ENCODE measurements around the gene SEMA3B.
"Not testable (repeated sequence)": the region's sequence is repeated elsewhere in the genome, so short reads cannot be mapped to it uniquely, and the experiment has no call there.

Gene SEMA3B

DNA sequence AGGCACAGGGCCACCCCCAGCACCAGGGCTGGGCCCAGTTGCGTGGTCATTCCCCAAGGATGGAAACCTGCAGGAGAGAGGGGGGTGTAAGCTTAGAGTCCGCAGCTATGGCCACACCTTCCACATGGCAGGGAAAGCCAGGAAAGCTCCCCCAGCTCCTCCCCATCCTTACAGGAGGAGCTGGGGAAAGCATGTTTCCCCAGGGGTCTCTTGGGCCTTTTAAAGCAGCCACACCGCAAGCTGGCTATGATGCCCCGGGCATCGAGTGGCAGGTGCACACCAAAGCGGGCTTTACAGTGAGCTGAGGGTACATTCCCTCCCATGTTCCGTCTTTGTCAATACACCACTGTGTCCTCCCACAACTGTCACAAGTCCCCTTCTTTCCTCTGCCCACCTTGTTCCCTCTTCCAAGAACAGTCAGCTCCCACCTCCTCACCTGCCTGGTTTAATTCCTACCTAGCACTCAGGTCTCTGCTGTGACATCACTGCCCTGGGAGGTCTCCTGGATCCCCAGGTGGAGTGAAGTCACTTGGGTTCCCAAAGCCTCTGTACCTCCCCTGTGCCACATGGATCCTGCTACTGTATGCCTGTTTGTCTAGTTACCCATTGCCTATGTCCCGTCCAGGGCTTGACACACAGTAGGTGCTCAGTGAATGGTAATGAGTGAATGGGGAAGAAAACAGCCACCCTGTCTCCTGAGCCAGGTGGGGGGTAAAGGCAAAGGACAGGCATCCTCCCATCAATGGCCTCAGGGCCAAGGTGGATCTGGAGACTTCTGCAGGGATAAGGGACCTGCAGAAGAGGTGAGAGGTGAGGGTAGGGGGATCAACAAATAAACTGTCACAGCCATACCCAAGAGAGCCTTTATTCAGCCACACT lies 26.8 kb downstream of the SEMA3B start:
- DNase-seq, result no peak

DNA sequence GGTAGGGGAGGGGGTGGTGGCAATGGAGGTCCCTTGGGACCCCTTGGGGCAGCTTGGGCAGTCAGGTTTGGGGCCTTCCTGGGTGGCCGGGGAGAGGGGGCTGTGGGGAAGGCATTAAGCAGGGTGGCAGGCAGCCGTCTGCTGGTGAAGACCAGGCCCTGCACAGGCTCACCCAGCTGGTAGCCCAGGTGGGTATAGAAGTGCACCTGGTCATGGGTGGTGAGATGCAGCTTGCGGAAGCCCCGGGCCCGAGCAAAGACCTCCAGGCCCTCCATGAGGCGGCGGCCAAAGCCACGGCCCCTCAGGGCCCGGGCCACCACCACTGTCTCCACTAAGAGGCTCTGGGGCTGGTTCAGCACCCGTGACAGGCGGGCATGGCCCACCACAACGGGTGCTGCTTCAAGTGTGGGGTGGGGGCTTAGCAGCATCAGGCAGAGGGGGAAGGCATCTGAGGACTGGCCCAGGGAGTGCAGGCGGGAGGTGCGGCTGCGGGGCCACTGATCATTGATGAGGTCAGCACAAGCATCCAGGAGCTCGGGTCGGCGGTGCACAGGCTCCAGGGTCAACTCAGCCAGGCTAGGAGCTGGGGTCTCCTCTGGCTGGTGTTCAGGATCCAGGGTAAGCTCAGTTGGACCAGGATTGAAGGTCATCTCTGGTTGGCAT lies 27.9 kb downstream of the SEMA3B start:
- DNase-seq, result no peak

DNA sequence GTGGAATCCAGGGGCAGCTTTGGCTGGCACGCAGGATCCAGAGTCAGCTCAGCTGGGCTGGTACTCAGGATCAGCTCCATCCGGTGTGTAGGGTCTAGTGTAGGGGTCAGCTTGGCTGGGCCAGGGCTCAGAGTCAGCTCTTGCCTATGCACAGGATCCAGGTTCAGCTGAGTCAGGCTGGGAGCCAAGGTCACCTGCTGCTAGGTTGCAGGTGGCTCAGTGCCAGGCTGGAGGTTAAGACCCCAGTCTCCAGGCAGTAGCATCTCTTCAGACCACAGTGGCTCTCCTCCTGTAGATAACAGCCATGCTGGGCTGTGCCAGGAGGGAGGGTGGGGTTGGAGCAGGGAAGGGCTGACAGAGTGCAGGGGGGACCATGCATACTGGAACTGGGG lies 28.4 kb downstream of the SEMA3B start:
- no peak for DNase-seq

DNA sequence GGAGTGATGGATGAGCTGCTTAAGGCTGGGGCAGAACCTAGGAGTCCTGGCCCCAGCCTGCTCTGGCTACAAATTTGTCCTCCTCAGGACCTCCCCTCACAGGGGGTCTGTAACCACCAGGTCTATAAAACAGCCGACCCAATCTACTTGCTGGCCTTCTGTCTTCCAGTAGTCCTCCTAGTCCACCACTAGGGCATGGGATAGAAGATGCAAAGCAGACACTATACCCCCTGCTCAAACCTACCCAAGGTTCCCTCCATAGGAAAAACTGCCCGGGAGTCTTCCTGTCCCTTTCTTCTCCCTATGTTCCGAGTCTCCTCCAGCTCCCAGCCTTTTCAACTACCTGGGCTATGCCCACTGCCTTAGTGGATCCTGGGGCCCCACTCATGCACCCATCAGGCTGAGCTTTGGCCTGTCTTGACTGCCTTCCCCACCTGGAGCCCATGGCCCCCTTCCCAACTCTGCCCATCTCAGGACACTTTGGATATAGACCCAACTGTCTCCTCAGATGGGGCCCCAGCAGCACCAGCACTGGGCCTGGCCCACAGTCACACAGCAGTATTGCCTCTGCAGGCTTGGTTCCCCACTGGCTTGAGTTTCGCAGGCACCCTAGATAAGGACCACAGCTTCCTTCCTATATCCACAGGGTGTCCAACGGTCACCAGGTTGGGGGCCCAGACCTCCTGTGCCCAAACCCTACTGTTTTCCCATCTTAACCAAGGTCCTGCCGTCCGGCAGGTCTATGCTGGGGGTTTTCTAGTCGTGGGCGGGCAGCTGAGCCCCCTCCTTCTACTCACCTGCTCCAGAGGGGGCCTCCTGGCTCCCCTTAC lies 29.2 kb downstream of the SEMA3B start:
- DNase-seq, result no peak

DNA sequence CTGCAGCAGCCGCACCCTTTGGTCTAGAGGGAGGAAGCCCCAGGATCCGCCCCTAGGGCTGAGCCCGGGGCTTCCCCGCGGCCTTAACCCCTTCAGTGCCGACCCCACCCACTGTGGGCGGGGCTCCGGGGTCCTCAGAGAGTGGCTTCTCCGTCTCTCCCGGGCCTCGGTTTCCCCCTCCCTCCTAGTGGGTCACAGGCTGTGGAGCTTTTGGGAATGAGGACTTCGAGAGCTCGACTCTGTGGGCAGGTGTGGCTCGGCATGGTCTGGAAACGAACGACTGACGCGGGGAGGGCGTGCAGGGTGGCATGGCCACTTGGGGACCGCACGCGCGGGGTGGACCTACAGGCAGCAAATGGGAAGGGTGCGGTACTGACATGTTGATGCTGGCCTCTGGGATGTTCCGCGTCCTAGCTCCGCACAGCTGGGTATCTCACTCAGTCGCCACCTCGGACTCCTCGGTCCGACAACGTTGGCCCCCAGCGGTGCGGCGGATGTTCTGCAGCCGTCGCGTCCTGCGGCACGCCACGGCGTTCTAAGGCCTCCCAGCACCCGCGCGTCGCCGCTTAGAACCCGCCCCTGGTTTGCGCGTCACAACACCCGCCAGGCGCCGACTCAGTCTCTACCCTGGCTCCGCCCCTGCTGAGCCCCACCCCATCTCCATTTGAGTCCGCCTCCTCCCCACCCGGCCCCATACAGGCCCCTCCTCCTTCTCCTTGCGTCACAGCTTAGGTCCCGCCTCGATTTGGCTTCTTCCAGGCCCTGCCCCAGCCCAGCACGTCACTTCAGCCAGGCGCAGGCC lies 30.1 kb downstream of the SEMA3B start, which contains the start of the genes HYAL3 and NAA80:
TSS of gene HYAL3 (minus strand) at position 570 of the 802 bp plus-strand sequence. CDS start 3,803 bp downstream, outside the sequence.
TSS of gene NAA80 (minus strand) at position 570 of the 802 bp plus-strand sequence. CDS start 1,942 bp downstream, outside the sequence.
- peak; percentile 98 for DNase-seq

DNA sequence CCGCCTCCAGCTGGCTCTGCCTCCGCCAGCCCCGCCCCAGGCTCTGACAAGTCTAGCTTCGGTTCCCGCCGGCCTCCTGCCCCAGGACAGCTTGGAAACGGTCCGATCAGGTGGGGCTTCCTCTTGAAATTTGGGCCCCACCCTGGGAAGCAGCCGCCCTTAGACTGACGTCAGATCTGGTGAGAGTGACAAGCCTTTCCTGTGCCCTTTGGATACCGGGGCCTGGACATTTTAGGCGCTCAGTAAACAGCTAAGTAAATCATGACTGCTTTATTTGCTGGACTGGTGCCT lies 30.6 kb downstream of the SEMA3B start:
- DNase-seq, result no peak

DNA sequence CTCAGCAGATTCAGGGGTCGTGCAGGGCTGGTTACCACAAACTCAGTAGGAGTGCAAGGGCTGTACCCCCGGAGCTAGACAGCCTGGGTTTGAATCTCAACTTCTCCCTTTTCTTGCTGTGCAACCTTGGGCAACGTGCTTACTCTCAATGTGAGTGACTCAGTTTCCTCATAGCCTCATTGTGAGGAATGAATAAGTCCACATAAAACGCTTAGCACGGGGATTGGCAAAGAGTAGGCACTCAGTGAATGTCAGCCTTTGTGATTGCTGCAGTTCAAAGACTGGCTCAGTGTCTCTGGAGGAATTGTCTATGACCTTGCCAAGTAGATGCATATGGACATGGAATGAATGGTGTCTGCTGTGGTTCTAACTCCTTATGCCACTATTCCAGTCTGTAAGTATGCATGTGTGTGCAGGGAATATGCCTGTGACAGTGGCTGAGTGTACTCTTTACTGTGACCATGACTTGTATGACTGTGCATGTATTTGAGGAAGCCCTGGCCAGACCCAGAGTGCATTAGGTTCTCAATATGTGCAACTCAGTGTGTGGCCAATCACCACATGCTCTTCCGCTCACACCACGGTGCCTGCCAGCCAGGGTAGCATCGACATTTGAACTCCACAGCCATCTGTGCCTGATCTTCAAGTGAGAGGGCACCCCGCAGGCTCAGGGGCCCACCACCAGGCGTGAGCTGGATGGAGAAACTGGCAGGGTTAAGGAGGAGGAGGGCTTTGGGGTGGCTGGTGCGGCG lies 31.2 kb downstream of the SEMA3B start:
- DNase-seq, result no peak

DNA sequence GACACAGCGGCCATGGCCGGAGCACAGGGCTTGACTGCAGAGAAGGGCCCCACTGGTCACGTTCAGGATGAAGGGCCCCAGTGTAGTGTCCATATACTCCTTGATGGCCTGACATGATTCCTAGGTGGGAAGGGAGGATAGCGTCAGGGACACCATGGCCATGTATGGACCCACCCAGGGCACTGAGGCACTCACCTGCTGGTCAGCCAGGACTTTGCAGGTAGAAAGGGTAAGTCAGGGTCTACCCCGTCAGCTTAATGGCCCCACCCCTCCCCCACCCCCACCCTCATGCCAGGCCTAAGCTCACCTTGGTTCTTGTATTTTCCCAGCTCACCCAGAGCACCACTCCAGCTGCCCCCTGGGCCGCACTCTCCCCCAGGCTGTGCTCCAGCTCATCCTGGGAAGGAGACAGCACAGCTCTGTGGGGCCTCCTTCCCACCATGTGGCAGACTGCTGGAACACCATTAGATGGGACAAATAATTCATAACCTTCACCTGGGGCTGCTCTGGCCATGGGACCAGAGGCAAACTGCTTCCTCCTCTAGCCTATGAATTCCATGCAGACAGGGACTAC lies 31.8 kb downstream of the SEMA3B start:
- no peak for DNase-seq

DNA sequence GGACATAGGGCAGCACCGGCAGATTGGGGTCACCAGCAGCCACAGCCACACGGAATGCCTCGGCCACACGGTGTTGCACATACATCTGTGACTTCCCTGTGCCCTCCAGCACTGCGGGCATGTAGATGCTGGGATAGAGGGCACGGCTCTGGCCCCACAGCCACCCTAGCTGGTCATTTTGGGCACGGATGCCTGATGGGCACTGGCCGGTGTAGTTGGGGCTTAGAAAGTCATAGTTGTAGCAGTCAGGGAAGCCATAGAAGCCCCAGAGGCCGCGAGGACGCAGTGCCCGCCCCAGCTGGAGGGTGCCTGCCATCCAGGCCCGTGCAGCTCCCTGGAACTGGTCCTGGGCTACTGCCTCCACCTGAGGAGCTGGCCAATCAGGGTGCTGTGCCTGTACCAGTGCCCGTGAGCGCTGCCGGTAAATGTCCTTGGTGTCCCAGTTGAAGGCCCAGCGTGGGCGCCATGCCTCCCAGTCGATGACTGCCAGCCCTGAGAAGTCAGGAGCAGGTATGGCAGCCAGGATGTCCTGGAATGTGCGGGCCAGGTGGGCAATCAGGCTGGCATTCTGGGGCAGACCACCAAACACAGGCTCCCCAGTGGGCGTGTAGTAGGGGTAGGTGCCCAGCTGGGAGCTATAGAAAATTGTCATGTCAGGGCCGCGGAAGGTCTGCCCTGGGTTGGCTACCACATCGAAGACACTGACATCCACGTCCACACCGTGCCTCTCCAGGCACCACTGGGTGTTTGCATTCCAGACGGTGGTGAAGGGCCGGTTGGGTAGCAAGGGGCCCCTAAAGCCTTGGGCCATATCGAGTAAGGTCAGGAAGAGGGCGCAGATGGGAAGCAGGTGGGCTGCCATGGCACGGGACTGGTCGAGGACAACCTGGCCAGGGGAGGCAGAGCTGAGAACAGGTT lies 33.4 kb downstream of the SEMA3B start:
- no peak for DNase-seq

DNA sequence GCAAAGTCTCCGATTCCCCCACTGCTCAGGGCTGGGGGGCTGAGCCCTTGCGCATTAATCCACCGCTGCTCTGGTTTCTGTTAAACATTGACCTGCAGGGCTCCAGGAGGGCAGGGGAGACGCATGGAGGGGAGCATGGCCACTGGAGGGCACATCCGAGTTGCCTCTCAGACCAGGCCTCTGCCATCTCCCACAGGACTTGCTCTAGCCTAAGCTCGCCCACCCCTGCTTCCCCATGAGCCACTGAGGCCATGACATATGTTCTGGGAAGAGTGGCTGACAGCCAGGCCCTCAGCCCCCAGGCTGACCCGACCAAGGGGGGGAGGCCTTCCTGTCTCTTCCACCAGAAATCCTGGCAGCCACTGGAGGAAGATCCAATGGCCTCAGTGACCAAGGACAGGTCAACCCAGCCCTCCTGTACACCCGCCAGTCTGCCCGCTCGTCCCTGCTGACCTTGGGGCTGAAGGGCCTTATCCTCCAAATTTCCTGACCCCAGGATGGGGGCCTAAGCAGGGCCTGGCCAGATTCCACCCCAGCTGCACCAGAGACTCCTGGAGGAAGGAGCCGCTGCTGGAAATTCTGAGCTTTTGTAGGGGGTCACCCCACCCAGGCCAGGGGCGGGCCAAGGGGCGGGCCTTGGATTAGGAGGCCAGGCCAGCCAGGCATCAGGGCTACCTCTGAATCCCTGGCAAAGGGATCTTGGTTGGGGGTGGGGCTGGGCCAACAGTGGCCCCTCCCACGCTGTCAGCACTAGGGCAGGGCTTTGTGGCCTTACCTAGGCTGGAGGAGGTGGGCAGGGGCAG lies 34.3 kb downstream of the SEMA3B start, which contains the start of gene HYAL1:
TSS of gene HYAL1 (minus strand) at position 562 of the 803 bp plus-strand sequence. CDS start 618 bp downstream, outside the sequence.
- no peak for DNase-seq

DNA sequence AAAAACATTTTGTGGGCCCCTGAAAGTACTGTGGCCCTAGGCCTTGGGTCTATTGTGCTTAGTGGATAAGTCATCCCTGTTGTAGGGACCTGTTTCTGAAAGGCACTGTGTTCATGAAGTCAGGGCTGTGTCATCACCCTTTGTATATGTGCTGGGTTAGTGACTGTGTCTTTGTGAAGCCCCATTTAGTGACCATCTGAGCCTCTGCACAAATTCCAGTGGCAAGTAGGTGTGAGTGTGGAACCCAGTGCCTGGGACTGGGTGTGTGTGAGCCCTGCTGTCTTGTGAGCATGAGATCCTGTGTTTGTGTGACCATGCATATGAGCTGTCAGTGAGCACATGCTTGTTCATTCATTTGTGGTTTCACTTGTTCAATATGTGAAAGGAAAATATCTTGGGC lies 35.7 kb downstream of the SEMA3B start:
- DNase-seq, result no peak

DNA sequence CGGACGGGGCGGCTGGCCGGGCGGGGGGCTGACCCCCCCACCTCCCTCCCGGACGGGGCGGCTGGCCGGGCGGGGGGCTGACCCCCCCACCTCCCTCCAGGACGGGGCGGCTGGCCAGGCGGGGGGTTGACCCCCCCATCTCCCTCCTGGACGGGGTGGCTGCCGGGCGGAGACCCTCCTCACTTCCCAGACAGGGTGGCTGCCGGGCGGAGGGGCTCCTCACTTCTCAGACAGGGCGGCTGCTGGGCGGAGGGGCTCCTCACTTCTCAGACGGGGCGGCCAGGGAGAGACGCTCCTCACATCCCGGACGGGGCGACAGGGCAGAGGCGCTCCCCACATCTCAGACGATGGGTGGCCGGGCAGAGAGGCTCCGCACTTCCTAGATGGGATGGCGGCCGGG lies 43.1 kb downstream of the SEMA3B start:
- not testable (repeated sequence) for DNase-seq

DNA sequence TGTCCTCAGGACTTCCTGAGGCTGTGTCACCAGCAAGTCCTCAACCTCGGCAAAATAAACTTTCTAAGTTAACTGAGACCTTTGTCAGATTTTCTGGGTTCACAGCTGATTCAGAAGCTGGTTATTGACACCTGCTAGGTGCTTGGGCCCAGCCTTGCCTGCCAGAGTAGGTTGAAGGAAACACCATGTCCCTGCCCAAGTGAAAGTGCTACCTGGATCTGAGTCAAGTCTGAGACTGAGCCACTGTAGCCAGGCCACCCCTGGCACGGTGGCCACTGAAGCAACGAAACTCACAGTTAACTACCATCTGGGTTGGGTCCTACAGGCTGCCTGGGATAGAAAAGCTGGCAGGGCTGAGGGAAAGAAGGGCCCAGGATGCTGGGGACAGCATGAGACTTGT lies 45.4 kb downstream of the SEMA3B start:
- no peak for DNase-seq

DNA sequence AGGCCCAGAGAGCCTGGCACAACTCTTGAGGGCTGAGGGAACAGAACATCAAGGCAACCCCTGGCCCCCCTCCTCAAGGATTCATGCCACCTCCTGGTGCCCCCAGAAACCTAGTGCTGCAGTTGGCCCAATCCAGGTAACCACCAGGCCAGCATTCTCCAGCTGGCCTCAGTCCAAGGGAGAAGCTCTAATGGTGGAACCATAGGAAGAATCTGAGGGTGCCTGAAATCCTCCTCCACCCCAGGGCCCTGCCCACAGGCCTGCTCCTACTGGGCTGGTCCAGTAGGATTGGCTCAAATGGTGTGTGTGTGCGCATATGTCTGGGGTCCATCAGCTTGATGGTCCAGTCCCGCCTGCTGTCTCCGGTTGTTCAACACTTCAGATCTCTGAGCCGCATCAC lies 45.9 kb downstream of the SEMA3B start:
- DNase-seq, result no peak

DNA sequence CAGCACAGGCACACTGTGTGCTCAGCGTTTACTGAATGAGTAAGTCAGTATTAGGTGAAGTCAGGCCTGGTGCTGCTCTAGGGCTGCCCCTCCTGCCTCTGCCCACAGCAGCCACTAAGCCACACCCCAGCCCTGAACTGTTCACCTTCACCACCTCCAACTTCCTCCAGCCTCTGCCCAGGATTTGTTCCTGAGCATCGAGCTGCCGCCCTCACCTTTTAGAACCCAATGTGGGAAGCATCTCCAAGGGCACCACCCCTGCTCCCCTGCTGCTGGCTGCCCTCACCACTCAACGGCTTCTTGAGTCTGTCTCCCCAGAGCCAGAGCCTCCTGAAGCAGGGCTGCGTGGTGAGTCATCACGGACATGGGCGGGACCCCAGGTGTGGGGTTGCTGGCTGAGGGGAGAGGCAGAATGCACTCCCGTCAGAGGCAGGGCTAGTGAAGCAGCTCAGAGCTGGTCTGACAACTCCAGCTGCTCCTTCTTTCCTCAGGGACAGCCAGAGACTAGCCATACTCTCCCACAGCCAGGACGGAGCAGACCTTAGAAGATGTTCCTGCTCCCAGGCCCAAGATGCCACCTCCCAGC lies 47.8 kb downstream of the SEMA3B start:
- peak in 3 of 4 experiments; percentile 18 to 45 (median 30) for DNase-seq

DNA sequence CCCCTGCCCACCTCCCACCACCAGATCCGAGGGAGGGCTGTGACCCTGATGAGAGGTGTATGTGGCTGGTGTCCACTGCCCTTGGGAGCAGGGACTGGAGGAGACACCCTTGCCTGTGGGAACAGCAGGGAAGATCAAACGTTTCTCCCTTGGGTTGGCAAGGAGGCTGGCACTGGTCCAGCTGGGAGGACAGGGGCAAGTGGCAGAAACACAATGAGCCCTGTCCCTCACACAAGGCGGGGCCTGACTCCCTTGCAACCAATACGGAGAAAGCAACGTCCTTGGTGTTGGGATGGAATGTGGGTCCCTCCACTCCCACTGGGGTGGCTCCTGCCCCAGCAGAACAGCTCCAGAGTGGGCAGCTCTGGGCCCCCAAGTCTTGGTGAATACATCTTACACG lies 48.4 kb downstream of the SEMA3B start:
- DNase-seq, result no peak

DNA sequence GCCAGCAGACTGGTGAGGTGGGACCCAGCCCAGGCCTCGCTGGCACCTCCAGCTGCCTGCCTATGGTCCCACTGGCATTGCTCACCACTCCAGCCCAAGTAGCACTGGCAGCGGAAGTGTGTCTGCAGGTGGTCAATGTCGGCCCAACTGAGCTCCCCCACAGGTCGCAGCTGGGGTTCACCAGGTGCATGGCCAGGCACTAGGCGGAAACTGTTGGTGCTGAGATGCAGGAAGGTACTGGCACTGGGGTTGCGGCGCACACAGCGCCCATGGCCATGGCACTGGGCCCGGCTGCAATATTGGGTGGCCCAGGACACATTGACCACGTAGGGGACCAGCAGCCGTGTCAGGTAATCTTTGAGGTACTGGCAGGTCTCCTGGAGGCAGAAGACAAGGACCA lies 49.2 kb downstream of the SEMA3B start:
- DNase-seq, result no peak

DNA sequence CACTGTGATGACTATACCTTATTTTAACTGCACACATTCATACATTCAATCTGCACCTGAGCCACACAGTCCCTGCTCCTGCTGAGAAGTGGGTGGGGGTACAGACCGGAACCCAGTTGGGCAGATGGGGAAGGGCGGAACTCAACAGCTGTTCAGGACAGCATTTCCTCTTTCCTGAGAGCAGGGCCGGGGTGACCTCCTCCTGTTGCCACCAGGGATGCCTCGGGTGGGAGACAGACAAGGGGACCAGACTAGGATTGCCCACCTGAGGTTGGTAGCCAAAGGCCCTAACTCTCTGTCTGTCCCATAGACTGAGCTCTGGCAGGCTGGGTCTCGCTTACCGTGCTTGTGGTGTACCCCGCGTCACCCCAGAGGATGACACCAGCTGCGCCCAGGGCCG lies 49.7 kb downstream of the SEMA3B start:
- DNase-seq, result no peak
